ENCODE data around the gene JMJD8.

JMJD8 gene

GRCh38 chr16:709566-710499 lies 25.7 kb upstream of the JMJD8 start:
- DNase-seq (ENCODE audit: low spot score): peak; percentile 93

- no peak for DNase-seq (ENCODE audit: low spot score)
Observed at GRCh38 chr16:708959-709358, 24.8 kb upstream of the JMJD8 start.

- no peak for DNase-seq (ENCODE audit: low spot score)
Observed at GRCh38 chr16:708019-708418, 23.9 kb upstream of the JMJD8 start.

GRCh38 chr16:707062-707538 lies 23.0 kb upstream of the JMJD8 start:
- no peak for DNase-seq (ENCODE audit: low spot score)

- no peak for DNase-seq (ENCODE audit: low spot score)
Observed at GRCh38 chr16:706189-707061, 22.3 kb upstream of the JMJD8 start.

- peak; percentile 70 for DNase-seq (ENCODE audit: low spot score)
Observed at GRCh38 chr16:705431-706188, 21.5 kb upstream of the JMJD8 start, which contains the start of gene FBXL16. Gene FBXL16, minus strand, starts transcription at chr16:705801. Its CDS starts 8,396 bp downstream, at chr16:697405.

- no peak for DNase-seq (ENCODE audit: low spot score)
Observed at GRCh38 chr16:704552-705380, 20.6 kb upstream of the JMJD8 start.

- DNase-seq (ENCODE audit: low spot score): no peak
Observed at GRCh38 chr16:704047-704446, 19.9 kb upstream of the JMJD8 start.

GRCh38 chr16:703406-703805 lies 19.3 kb upstream of the JMJD8 start:
- no peak for DNase-seq (ENCODE audit: low spot score)

GRCh38 chr16:702341-702740 lies 18.2 kb upstream of the JMJD8 start:
- DNase-seq (ENCODE audit: low spot score): no peak

GRCh38 chr16:700684-701584 lies 16.8 kb upstream of the JMJD8 start:
- DNase-seq (ENCODE audit: low spot score): no peak

GRCh38 chr16:698911-699671 lies 15.0 kb upstream of the JMJD8 start:
- DNase-seq (ENCODE audit: low spot score): no peak

GRCh38 chr16:695355-696089 lies 11.4 kb upstream of the JMJD8 start:
- DNase-seq (ENCODE audit: low spot score): no peak

- DNase-seq (ENCODE audit: low spot score): no peak
Observed at GRCh38 chr16:694863-695354, 10.8 kb upstream of the JMJD8 start.

GRCh38 chr16:694187-694862 lies 10.2 kb upstream of the JMJD8 start:
- DNase-seq (ENCODE audit: low spot score): no peak

- DNase-seq (ENCODE audit: low spot score): no peak
Observed at GRCh38 chr16:693766-694165, 9.6 kb upstream of the JMJD8 start.

- no peak for DNase-seq (ENCODE audit: low spot score)
Observed at GRCh38 chr16:693364-693763, 9.2 kb upstream of the JMJD8 start.
